Uterus (tissue), 4 donors: Measurements from ENCODE around the gene PAX6. TPM values are rescaled to one million over a fixed set of nuclear protein-coding genes. Genes with fewer than 3 reads are reported as not detected.

Experiments
- DNase-seq, 2 donors: peaks; one replicate each; pipeline ENCODE4 v3.0.0-alpha.2; 2019 to 2020
- H3K27ac ChIP-seq, 2 donors: fragments of 200-600 bp; sonication (generic); 1 replicate in 1 of 2; 2 replicates in 1 of 2; pipeline ENCODE4 v1.5.1; 2016 to 2018
- H3K27me3 ChIP-seq, 2 donors: fragments of 200-600 bp; sonication (generic); one replicate each; pipeline ENCODE4 v1.5.1; 2018 to 2019; ENCODE audit warnings: control low read depth in 1 of 2
- H3K36me3 ChIP-seq, 2 donors: fragments of 200-600 bp; sonication (generic); one replicate each; pipeline ENCODE4 v1.5.1; 2019; ENCODE audit warnings: control low read depth in 1 of 2
- H3K4me1 ChIP-seq, 2 donors: fragments of 200-600 bp; sonication (generic); one replicate each; pipeline ENCODE4 v1.5.1; 2018 to 2019; ENCODE audit warnings: control low read depth in 1 of 2
- H3K4me3 ChIP-seq, 2 donors: fragments of 200-600 bp; sonication (generic); 1 replicate in 1 of 2; 2 replicates in 1 of 2; pipeline ENCODE4 v1.5.1; 2018 to 2019; ENCODE audit warnings: mild to moderate bottlenecking in 1 of 2
- H3K9me3 ChIP-seq, 2 donors: fragments of 200-600 bp; sonication (generic); one replicate each; pipeline ENCODE4 v1.5.1; 2019; ENCODE audit warnings: control low read depth in 1 of 2
- POLR2A ChIP-seq, 2 donors: fragments of 450-650 bp; IDR thresholded peaks; one replicate each; pipeline ENCODE4 v1.6.1; 2016; ENCODE audit warnings: antibody characterized with exemption in 2 of 2, mild to moderate bottlenecking in 1 of 2, moderate library complexity in 1 of 2
- intact Hi-C: fragments of 100-400 bp; cut with DNase I; formaldehyde crosslinking; loops from one replicate; pipeline ENCODE4 v1.15.1; 2023; ENCODE audit warnings: low total_unique reads
- total RNA-seq, 4 donors: library from RNA; depleted of rRNA in 3 of 4; stranded (reverse); fragments of >200 nt in 3 of 4; gene quantifications; one replicate each; pipeline versions ENCODE4 v1.1.0 to v1.2.4, GENCODE V29; 2014 to 2023
- TF ChIP-seq, protein P1 (sequence below), 4 experiments: fragments of 200-600 bp in 2 of 4; fragments of 450-650 bp in 2 of 4; sonication (generic) in 2 of 4; IDR thresholded peaks; one replicate each; pipeline ENCODE4 v1.5.1; 2016 to 2019; ENCODE audit warnings: antibody characterized with exemption in 4 of 4, mild to moderate bottlenecking in 2 of 4, moderate library complexity in 1 of 4
- donor health status: DM: yes; HTN: yes; CAD: no.

Gene PAX6
- total RNA-seq, 4 donors from 2014 or later = 0.62 TPM; not detected in 3

DNA sequence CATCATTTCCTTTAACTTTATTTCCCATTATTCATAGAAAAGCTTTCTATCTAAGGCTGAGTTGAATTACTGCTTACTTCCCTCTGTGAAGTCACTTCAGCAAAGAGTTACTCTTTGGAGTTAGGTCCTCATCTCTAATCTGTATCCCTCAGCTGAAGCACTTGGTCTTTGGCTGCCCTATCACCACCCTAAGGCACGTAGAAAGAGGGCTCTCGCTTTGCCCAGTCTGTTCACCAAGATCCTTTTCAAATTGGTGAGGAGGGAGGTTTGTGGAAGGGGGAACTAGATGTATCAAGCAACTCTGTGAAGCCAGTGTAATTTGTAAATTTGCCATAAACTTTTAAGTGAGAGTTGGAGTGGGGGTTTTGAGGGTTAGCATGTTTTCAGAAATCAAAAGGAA, 43.4 kb downstream of the PAX6 start:
- intact Hi-C loops = no loop called here
- H3K36me3 ChIP-seq = no peaks in the 10 kb centered on the region
- H3K27me3 ChIP-seq = no peaks in the 10 kb centered on the region
- no peaks in the 10 kb centered on the region for H3K9me3 ChIP-seq
- no peak overlapping the region for H3K27ac ChIP-seq
- no peak for DNase-seq
- no peaks in the 10 kb centered on the region for H3K4me1 ChIP-seq
- no peak overlapping the region for H3K4me3 ChIP-seq
- no peak for TF ChIP-seq POLR2A (IDR thresholded peaks at IDR 0.05)
- TF ChIP-seq, protein P1, sequence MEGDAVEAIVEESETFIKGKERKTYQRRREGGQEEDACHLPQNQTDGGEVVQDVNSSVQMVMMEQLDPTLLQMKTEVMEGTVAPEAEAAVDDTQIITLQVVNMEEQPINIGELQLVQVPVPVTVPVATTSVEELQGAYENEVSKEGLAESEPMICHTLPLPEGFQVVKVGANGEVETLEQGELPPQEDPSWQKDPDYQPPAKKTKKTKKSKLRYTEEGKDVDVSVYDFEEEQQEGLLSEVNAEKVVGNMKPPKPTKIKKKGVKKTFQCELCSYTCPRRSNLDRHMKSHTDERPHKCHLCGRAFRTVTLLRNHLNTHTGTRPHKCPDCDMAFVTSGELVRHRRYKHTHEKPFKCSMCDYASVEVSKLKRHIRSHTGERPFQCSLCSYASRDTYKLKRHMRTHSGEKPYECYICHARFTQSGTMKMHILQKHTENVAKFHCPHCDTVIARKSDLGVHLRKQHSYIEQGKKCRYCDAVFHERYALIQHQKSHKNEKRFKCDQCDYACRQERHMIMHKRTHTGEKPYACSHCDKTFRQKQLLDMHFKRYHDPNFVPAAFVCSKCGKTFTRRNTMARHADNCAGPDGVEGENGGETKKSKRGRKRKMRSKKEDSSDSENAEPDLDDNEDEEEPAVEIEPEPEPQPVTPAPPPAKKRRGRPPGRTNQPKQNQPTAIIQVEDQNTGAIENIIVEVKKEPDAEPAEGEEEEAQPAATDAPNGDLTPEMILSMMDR (IDR thresholded peaks at IDR 0.05) = no peak

DNA sequence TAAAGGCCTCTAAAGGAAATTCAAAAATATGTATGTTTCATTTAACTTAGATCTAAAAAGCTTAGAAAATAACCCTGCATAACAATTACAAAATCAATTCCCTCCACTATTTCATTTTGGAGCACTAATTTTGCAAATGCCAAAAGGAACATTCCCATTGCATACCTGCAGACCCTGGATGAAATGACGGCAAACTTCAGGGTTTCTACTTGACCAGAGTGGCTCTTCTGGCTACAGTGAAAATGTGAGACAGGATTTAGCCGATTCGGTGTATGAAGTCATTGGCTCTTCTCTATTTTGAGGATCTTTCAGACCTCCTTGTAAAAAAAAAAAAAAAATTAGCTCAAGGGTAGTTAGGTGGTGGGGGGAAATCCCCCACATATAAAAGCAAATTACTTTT, 44.1 kb downstream of the PAX6 start:
- H3K27ac ChIP-seq = no peak overlapping the region
- no peaks in the 10 kb centered on the region for H3K9me3 ChIP-seq
- TF ChIP-seq POLR2A (IDR thresholded peaks at IDR 0.05) = no peak
- TF ChIP-seq, protein P1 (IDR thresholded peaks at IDR 0.05) = no peak
- H3K4me1 ChIP-seq = no peaks in the 10 kb centered on the region
- no peaks in the 10 kb centered on the region for H3K27me3 ChIP-seq
- no peak for DNase-seq
- intact Hi-C loops = no loop called here
- H3K36me3 ChIP-seq = no peaks in the 10 kb centered on the region
- H3K4me3 ChIP-seq = no peak overlapping the region

DNA sequence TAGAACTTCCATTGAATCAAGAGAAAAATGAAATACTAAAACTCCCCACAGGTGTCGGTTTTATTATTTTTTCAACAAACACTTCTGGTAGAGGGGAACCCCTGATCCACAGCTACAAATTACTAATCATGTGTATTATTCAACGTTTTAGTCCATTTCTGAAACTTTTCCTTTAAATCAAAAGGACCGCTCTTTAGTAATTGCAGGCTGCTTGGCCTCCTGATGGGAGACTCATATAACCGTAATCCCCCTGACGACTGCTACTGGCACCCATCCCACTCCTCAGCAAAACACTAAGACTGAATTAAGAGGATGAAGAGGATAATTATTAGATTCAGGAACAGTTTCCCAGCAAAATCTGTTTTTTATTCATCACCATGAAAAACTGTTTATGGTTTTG, 46.4 kb downstream of the PAX6 start:
- intact Hi-C loops = no loop called here
- Histone ChIP-seq H3K9me3 (no peaks in the 10 kb centered on the region), H3K36me3 (no peaks in the 10 kb centered on the region), H3K4me1 (no peaks in the 10 kb centered on the region), H3K4me3 (no peak overlapping the region), H3K27me3 (no peaks in the 10 kb centered on the region), H3K27ac (no peak overlapping the region)
- no peak for TF ChIP-seq POLR2A (IDR thresholded peaks at IDR 0.05)
- TF ChIP-seq, protein P1 (IDR thresholded peaks at IDR 0.05) = no peak
- DNase-seq = no peak

DNA sequence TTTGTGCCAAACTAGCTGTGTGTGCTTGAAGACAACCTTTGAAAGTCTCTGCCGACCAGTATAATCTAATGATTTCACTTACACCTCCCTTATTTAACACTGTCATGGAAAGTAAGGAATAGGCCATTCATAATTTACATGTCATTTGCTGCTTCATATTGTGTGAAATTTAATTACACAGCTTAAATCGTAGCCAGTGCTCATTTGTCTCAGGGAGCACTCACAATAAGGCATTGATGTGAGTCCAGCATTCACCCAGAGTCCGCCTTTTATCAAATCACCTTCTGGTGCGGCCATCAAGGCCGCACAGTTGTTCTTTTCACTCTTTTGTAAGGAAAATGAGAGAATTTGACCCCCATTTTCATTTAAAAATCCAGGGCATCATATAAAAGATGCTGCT, 46.9 kb downstream of the PAX6 start:
- H3K36me3 ChIP-seq = no peaks in the 10 kb centered on the region
- no peaks in the 10 kb centered on the region for H3K4me1 ChIP-seq
- no peak overlapping the region for H3K4me3 ChIP-seq
- no peaks in the 10 kb centered on the region for H3K27me3 ChIP-seq
- DNase-seq = no peak
- no peak overlapping the region for H3K27ac ChIP-seq
- no peak for TF ChIP-seq POLR2A (IDR thresholded peaks at IDR 0.05)
- TF ChIP-seq, protein P1 (IDR thresholded peaks at IDR 0.05) = no peak
- H3K9me3 ChIP-seq = no peaks in the 10 kb centered on the region
- intact Hi-C loops = no loop called here

DNA sequence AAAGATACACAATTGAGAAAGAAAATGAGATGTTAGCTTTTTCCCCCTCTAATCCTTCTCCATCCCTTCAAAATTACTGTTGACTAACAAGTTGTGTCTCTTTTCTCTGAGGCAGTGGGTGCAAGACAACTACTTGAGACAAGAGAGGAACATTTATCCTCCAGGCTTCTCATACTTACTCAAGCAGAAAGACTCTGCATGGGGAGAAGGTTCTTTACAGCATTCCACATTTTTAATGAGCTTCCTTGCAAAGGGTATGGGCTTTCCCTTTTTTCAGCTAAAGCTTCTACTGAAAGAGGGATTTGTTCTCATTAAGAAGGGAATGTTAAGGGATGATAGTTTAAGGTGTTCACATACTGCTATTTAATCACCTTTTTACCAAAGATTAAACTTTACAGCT, 47.8 kb downstream of the PAX6 start:
- no peak for DNase-seq
- no peaks in the 10 kb centered on the region for H3K4me1 ChIP-seq
- no peaks in the 10 kb centered on the region for H3K36me3 ChIP-seq
- H3K9me3 ChIP-seq = no peaks in the 10 kb centered on the region
- no peak for TF ChIP-seq POLR2A (IDR thresholded peaks at IDR 0.05)
- TF ChIP-seq, protein P1 (IDR thresholded peaks at IDR 0.05) = no peak
- no peaks in the 10 kb centered on the region for H3K27me3 ChIP-seq
- no peak overlapping the region for H3K4me3 ChIP-seq
- intact Hi-C loops = no loop called here
- H3K27ac ChIP-seq = no peak overlapping the region
